ENCODE measurements around the gene GPR161.
"Not testable (repeated sequence)": the region's sequence is repeated elsewhere in the genome, so short reads cannot be mapped to it uniquely, and the experiment has no call there.

The GPR161 gene

DNA sequence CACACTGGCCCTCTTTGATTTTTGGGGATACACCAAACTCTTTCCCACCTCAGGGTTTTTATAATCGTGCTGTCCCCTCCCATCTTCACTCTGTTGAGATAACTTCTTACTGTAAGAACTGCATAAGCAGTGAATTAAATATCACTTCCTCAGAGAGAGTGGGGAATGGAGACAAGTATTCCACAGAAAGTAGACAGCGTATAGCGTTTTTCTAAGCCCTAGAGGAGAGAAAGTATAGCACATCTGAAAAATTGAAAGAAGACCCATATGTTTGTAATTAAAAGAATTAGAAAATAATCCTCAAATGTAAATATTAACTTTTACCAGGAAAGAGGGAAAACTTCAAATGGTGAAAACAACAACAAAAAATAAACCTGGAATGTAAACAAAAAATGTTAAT is 67.3 kb downstream of the GPR161 start:
- H3K4me3 Mint-ChIP-seq, result no peak overlapping the region
- H3K27ac Mint-ChIP-seq, result no peak overlapping the region
- no peaks in the 10 kb centered on the region for H3K4me1 Mint-ChIP-seq (ENCODE audit: low read depth)
- no peaks in the 10 kb centered on the region for H3K27me3 Mint-ChIP-seq
- peaks cover 47% of the 10 kb centered on the region for H3K36me3 Mint-ChIP-seq (ENCODE audit: low read depth)
- H3K9me3 Mint-ChIP-seq, result no peaks in the 10 kb centered on the region

DNA sequence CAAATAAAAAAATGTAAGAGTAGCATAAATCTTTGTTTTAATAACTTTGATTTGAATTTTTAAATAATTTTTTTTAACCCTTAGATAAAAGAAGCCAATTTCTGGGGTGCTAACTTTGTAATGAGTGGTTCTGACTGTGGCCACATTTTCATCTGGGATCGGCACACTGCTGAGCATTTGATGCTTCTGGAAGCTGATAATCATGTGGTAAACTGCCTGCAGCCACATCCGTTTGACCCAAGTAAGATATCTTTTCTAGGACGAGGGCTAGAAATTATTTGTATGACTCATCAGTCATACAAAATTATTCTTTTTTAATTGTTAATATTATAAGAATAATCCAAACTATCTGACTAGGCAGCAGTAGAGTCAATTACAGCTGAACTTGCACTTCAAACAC is 71.2 kb downstream of the GPR161 start:
- no peaks in the 10 kb centered on the region for H3K9me3 Mint-ChIP-seq
- no peak overlapping the region for H3K27ac Mint-ChIP-seq
- H3K27me3 Mint-ChIP-seq, result no peaks in the 10 kb centered on the region
- H3K36me3 Mint-ChIP-seq (ENCODE audit: low read depth), result peaks cover 34% of the 10 kb centered on the region
- no peak overlapping the region for H3K4me3 Mint-ChIP-seq
- no peaks in the 10 kb centered on the region for H3K4me1 Mint-ChIP-seq (ENCODE audit: low read depth)

DNA sequence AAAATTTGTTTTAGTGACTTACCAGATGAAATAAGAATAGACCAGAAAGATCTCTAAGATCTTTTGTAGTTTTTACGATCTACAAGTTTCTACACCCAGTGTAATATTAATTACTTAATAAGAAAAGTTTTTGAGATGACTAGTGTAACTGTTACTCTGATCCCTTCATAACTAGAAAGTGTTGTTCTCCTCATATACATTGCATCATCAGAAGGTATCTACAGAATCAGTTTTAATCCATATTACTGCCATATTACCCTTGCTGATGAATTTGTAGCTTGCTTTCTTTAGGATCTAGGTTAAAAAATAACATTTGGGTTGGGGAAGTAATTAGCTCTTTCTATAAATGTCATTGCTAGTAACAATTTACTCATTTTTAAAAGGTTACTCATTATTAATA is 72.5 kb downstream of the GPR161 start:
- no peaks in the 10 kb centered on the region for H3K27me3 Mint-ChIP-seq
- no peak overlapping the region for H3K27ac Mint-ChIP-seq
- H3K4me3 Mint-ChIP-seq, result no peak overlapping the region
- no peaks in the 10 kb centered on the region for H3K4me1 Mint-ChIP-seq (ENCODE audit: low read depth)
- peaks cover 29% of the 10 kb centered on the region for H3K36me3 Mint-ChIP-seq (ENCODE audit: low read depth)
- H3K9me3 Mint-ChIP-seq, result no peaks in the 10 kb centered on the region

DNA sequence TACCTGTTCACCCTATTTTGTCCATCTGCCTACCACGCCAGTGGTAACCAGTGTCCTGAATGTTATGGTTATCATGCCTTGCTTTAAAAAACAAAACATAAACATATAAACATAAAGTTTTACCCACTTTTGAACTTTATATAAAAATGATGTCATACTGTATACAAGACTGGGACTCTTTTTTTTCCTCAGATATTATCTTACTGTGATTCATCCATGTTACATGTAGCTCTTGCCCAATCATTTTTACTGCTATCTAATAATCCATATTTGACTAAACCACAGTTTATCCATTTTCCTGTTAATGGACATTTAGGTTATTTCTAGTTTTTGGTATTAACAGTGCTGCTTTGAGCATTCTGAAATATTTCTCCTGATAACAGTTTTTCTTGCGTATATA is 78.8 kb downstream of the GPR161 start:
- no peak overlapping the region for H3K27ac Mint-ChIP-seq
- peaks cover 3% of the 10 kb centered on the region for H3K9me3 Mint-ChIP-seq
- H3K4me1 Mint-ChIP-seq (ENCODE audit: low read depth), result no peaks in the 10 kb centered on the region
- H3K4me3 Mint-ChIP-seq, result no peak overlapping the region
- peaks cover 9% of the 10 kb centered on the region for H3K36me3 Mint-ChIP-seq (ENCODE audit: low read depth)
- no peaks in the 10 kb centered on the region for H3K27me3 Mint-ChIP-seq

DNA sequence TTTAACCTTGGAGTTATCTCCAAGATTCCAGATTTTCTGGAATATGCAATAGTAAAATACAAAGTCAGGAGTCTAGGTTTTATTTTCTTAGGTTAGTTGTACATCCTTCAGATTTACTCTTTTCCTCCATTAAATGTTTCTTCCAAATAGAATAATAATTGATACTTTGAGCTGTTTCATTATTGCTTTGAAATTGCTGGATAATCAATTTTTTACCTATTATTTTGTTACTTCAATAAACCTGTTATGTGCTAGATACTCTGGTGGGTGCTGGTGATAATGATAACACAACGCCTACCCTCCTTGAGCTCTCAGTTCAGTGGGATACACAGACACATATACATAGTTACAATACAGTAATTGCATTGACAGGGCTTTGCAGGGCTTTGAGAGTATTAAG is 79.4 kb downstream of the GPR161 start:
- Mint-ChIP-seq H3K27me3 (no peaks in the 10 kb centered on the region), H3K4me3 (no peak overlapping the region), H3K4me1 (ENCODE audit: low read depth) (no peaks in the 10 kb centered on the region), H3K27ac (no peak overlapping the region), H3K36me3 (ENCODE audit: low read depth) (peaks cover 9% of the 10 kb centered on the region), H3K9me3 (peaks cover 3% of the 10 kb centered on the region)

DNA sequence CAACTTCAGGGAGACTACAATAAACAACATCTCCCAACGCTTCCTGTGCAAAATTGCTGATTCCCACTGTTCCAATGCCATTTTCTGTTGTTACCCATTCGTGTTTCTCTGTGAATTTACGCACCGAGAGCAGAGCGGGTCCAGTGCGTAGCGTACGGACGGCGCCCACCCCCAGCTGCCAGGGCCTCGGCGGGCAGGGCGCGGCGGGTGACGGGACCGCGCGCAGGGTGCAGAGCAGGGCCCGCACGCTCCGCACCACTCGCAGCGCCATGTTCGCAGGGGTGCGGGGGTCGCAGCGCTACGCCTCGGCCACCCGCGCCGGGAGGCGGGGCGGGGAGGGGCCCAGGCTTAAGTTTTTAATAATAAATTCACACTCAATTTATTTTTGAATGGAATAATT is 80.6 kb downstream of the GPR161 start:
- H3K4me3 Mint-ChIP-seq; H3K27me3 Mint-ChIP-seq; H3K4me1 Mint-ChIP-seq (ENCODE audit: low read depth); H3K27ac Mint-ChIP-seq; H3K9me3 Mint-ChIP-seq; H3K36me3 Mint-ChIP-seq (ENCODE audit: low read depth): not testable (repeated sequence)

DNA sequence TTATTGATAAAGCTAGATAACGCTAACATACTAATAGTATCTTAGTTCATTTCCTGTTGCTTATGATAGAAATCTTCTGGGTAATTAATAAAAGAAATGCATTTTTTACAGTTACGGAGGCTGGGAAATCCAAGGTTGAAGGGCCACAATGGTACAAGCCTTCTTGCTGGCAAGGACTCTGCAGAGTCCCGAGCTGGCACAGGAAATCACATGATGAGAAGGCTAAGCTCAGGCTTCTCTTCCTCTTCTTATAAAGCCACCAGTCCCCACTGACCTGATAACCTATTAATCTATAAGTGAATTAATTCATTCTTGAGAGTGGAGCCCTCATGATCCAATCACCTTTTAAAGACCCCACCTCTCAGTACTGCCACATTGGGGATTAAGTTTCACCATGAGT is 82.6 kb downstream of the GPR161 start:
- no peak overlapping the region for H3K27ac Mint-ChIP-seq
- no peaks in the 10 kb centered on the region for H3K4me1 Mint-ChIP-seq (ENCODE audit: low read depth)
- H3K4me3 Mint-ChIP-seq, result no peak overlapping the region
- H3K27me3 Mint-ChIP-seq, result no peaks in the 10 kb centered on the region
- peaks cover 3% of the 10 kb centered on the region for H3K9me3 Mint-ChIP-seq
- H3K36me3 Mint-ChIP-seq (ENCODE audit: low read depth), result peaks cover 19% of the 10 kb centered on the region

DNA sequence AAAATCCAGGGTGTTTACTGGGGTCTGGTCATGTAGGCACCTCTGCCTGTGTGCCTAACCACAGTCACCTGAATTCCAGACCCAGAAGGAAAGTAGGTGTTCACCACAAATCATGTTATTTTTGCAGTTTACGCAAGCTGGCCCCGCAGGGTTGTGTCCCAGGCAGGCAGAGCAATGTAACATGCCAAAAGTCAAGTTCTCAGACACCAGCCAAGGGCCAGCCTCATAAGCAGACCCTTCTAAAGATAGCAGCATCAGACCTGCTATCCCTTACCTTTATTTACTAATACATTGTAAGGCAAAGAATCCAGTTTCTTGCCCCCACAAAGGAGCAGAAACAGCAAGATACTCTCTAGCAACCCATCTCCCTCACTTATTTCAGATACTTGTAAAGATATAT is 83.0 kb downstream of the GPR161 start:
- Mint-ChIP-seq H3K4me3 (no peak overlapping the region), H3K27ac (no peak overlapping the region), H3K4me1 (ENCODE audit: low read depth) (no peaks in the 10 kb centered on the region), H3K9me3 (peaks cover 3% of the 10 kb centered on the region), H3K36me3 (ENCODE audit: low read depth) (peaks cover 22% of the 10 kb centered on the region), H3K27me3 (no peaks in the 10 kb centered on the region)

DNA sequence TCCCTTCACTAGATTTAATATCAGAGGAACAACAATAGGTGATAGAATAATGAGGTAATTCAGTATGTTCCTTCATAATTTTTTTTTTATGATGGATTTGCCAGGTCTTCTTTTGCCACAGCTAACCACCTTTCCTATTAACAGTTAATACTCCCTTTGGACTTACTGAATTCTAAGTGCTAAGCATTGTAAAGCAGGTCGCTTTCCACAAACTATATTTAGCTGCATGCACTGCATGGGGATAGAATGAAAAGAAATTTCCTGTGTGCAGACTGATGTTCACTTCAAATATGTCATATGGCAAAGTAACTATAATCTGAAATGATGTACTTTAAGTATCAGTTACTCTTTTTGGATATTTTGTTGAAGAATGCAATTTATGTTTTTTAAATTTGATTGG is 85.8 kb downstream of the GPR161 start:
- Mint-ChIP-seq H3K9me3 (peaks cover 2% of the 10 kb centered on the region), H3K27me3 (no peaks in the 10 kb centered on the region), H3K4me3 (no peak overlapping the region), H3K27ac (no peak overlapping the region), H3K36me3 (ENCODE audit: low read depth) (peaks cover 29% of the 10 kb centered on the region), H3K4me1 (ENCODE audit: low read depth) (no peaks in the 10 kb centered on the region)

DNA sequence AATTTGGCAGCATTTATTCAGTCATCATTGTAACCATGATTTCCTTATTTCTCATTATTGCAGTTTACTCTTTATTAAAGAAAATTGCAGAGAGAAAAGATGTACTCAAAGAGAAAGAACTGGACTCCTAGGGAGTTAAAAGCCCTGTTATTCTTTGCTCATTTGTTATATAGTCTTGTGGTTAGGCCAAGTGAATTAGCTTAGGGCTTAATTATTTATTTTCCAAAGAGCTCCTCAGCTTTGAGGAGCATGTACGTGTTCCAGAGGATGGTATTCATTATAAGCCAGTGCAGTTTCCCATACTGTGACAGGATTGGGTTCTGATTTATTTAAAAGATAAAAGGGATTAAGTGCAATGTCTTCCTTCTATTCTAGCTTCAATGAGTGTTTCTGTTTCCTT is 86.4 kb downstream of the GPR161 start:
- H3K4me3 Mint-ChIP-seq, result no peak overlapping the region
- H3K4me1 Mint-ChIP-seq (ENCODE audit: low read depth), result no peaks in the 10 kb centered on the region
- H3K27me3 Mint-ChIP-seq, result no peaks in the 10 kb centered on the region
- peaks cover 28% of the 10 kb centered on the region for H3K36me3 Mint-ChIP-seq (ENCODE audit: low read depth)
- no peak overlapping the region for H3K27ac Mint-ChIP-seq
- H3K9me3 Mint-ChIP-seq, result no peaks in the 10 kb centered on the region

DNA sequence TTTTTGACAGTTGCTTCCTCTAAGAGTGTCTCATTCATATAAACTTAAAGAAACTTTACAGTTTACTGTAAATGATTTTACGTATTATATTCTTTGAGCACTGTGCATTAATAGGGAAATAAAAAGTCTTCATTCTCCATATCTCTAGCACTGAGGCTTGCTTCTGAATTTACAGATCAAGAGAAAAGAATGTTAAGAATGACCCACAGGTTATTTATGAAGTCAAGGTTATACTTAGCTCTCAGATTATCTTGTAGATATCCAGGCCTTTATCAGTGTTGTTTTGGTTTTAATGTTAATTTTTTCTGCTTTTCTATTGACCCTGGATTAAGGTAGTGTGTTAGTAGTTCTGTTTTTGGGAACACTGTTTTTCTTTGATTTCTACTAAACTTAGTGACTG is 91.4 kb downstream of the GPR161 start:
- Mint-ChIP-seq H3K9me3 (no peaks in the 10 kb centered on the region), H3K27me3 (no peaks in the 10 kb centered on the region), H3K4me1 (ENCODE audit: low read depth) (no peaks in the 10 kb centered on the region), H3K36me3 (ENCODE audit: low read depth) (peaks cover 50% of the 10 kb centered on the region), H3K4me3 (no peak overlapping the region), H3K27ac (no peak overlapping the region)

DNA sequence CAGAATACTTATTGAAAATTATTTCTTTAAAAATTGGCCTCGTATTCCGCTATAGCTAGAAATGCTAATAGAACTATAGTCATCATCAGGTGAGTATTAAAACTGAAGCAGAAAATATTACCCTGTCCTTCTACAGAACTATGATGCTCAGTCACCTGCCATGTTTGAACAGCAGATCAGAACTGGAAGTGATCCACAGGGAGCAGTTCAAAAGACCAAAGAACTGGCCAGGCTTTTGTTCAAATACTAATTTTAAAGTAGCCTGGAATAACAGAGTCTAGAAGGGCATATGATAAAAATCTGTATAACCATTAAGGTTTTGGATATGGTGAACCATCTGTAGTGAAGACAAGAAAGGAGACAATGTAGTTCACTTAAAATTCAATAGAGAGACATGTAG is 94.4 kb downstream of the GPR161 start:
- Mint-ChIP-seq H3K27me3 (no peaks in the 10 kb centered on the region), H3K36me3 (ENCODE audit: low read depth) (peaks cover 41% of the 10 kb centered on the region), H3K4me1 (ENCODE audit: low read depth) (no peaks in the 10 kb centered on the region)

DNA sequence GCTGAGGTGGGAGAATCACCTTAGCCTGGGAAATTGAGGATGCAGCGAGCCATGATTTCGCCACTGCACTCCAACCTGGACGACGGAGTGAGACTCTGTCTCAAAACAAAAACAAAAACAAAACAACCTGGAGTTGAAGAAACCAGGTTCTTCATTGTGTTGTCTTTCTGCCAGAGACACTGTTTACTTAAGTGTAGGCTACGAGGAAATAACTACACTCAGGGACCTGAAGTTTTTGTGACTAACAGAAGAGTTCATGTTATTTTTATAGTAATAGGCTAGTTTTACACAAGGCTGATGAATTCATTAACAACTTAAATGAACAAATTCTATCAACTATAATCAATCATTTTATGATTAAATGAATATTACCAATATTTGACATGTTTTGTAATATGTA is 101.4 kb downstream of the GPR161 start:
- H3K4me3 Mint-ChIP-seq, result no peak overlapping the region
- no peak overlapping the region for H3K27ac Mint-ChIP-seq
- H3K36me3 Mint-ChIP-seq (ENCODE audit: low read depth), result peaks cover 12% of the 10 kb centered on the region
- H3K27me3 Mint-ChIP-seq, result no peaks in the 10 kb centered on the region
- H3K9me3 Mint-ChIP-seq, result no peaks in the 10 kb centered on the region
- H3K4me1 Mint-ChIP-seq (ENCODE audit: low read depth), result no peaks in the 10 kb centered on the region

More for the DNA sequence above, 94.4 kb downstream of the GPR161 start:
- H3K27ac Mint-ChIP-seq, result no peak overlapping the region
- no peaks in the 10 kb centered on the region for H3K9me3 Mint-ChIP-seq
- H3K4me3 Mint-ChIP-seq, result no peak overlapping the region

DNA sequence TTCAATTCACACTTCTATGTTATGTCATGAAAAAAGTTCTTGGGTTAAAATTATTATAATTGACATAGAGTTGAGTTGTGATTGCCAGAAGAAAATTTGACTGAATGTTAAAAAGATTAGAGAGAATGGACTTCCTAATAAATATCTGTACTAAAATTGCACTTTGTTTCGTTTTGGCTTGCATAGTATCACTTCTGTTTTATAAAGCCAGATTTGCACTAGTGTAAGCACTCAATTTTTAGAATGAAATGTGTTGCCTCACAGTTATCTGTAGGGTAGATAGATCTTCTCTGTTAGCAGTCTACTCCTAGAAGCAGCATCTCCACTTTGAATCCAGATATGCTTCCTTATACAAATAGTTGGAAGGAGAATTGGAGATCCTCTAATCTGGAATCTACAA is 104.7 kb downstream of the GPR161 start:
- H3K4me1 Mint-ChIP-seq (ENCODE audit: low read depth), result no peaks in the 10 kb centered on the region
- peaks cover 8% of the 10 kb centered on the region for H3K36me3 Mint-ChIP-seq (ENCODE audit: low read depth)
- no peaks in the 10 kb centered on the region for H3K9me3 Mint-ChIP-seq
- no peak overlapping the region for H3K4me3 Mint-ChIP-seq
- H3K27me3 Mint-ChIP-seq, result no peaks in the 10 kb centered on the region
- no peak overlapping the region for H3K27ac Mint-ChIP-seq

DNA sequence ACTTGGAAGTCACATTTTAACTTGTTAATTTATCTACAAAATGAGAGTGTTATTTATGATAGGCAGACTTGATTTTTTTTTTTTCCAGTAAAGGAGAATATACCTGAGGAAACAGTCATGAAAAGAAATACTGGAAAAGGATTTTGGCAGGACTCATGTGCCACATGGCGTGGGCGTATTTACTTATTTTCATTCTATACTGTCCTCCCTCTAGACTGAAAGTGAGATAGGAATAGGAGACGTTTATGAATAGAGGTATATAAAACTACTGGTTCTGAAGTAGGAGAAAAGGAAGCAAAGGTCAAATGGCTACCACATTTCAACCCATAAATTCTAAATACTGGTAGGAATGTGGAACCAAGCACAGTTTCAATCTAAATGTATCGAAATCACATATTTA is 105.1 kb downstream of the GPR161 start:
- Mint-ChIP-seq H3K4me3 (no peak overlapping the region), H3K4me1 (ENCODE audit: low read depth) (no peaks in the 10 kb centered on the region), H3K27ac (no peak overlapping the region), H3K9me3 (no peaks in the 10 kb centered on the region), H3K27me3 (no peaks in the 10 kb centered on the region), H3K36me3 (ENCODE audit: low read depth) (peaks cover 8% of the 10 kb centered on the region)

DNA sequence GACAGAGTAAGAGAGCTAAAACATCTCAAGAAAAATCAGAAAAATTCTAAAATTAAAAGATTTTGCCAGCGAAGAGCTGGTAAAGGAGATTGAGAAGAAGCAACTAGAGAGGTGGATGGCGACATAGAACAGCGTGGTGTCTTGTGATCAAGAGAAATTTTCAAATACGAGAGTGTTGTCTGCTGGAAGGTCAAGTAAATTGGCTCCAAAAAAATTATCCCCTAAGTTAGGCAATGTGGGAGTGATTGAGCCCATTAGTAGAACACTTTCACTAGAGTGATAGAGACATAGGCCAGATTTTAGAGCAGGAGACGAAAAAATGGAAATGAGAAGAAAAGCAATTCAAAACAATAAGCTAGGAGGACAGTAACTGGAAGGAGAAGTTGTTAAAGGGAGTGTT is 105.5 kb downstream of the GPR161 start:
- peaks cover 8% of the 10 kb centered on the region for H3K36me3 Mint-ChIP-seq (ENCODE audit: low read depth)
- H3K9me3 Mint-ChIP-seq, result no peaks in the 10 kb centered on the region
- no peaks in the 10 kb centered on the region for H3K27me3 Mint-ChIP-seq
- H3K27ac Mint-ChIP-seq, result no peak overlapping the region
- H3K4me1 Mint-ChIP-seq (ENCODE audit: low read depth), result no peaks in the 10 kb centered on the region
- no peak overlapping the region for H3K4me3 Mint-ChIP-seq
